Prostate gland (tissue), 2 donors: ENCODE results near the gene STRAP.

ENCODE experiments used
- CTCF ChIP-seq, 4 experiments: fragments of 200-600 bp in 2 of 4; fragments of 450-650 bp in 2 of 4; sonication (generic) in 2 of 4; IDR thresholded peaks; 1 replicate in 3 of 4; 2 replicates in 1 of 4; pipeline ENCODE4 v1.5.1; 2016 to 2019; ENCODE audit warnings: antibody characterized with exemption in 4 of 4, mild to moderate bottlenecking in 2 of 4, moderate library complexity in 2 of 4
- POLR2A ChIP-seq: fragments of 450-650 bp; IDR thresholded peaks from one replicate; pipeline ENCODE4 v1.6.1; 2016; ENCODE audit warnings: antibody characterized with exemption, mild to moderate bottlenecking
- POLR2AphosphoS5 ChIP-seq: sonication (generic); formaldehyde crosslinking; IDR thresholded peaks from one replicate; pipeline ENCODE4 v1.6.1; 2017; ENCODE audit warnings: antibody characterized with exemption

GRCh38 chr12:15932971-15933370, 50.8 kb downstream of the STRAP start:
- no peak for TF ChIP-seq CTCF (IDR thresholded peaks at IDR 0.05)
- no peak for TF ChIP-seq POLR2A
- TF ChIP-seq POLR2AphosphoS5: no peak
